ENCODE results near the gene EIF6. TPM values are rescaled to one million over a fixed set of nuclear protein-coding genes. Genes with fewer than 3 reads are reported as not detected.

The EIF6 gene
- total and polyA plus RNA-seq, 9 of the 15 experiments (the other 6 are each of a cell fraction or from before 2014, with no cell fraction given), result 165 to 832 (median 229) TPM

- TF ChIP-seq RCOR1 (IDR thresholded peaks at IDR 0.05; ENCODE audit: borderline replicate concordance in 1 of 2, low read depth in 2 of 2, low read length in 2 of 2), result peak in 1 of 2 experiments; percentile 85; a peak in 2 of 4 replicates
- 0 out of 2 replicates have a peak, but pooled peaks have one; percentile 15 for TF ChIP-seq SP1 (CRISPR knock-in tag; IDR thresholded peaks at IDR 0.05)
- no peak for TF ChIP-seq TCF3 (CRISPR knock-in tag; IDR thresholded peaks at IDR 0.05)
- no peak for TF ChIP-seq TCF7L2 (IDR thresholded peaks at IDR 0.05; ENCODE audit: low read depth, low read length)
- TF ChIP-seq ZNF224 (CRISPR knock-in tag; IDR thresholded peaks at IDR 0.05), result no peak
- no peak for TF ChIP-seq ZSCAN32 (CRISPR knock-in tag; IDR thresholded peaks at IDR 0.05)
- peak; percentile 35 for TF ChIP-seq ZFP36 (IDR thresholded peaks at IDR 0.05; ENCODE audit: low read depth, low read length, partially characterized antibody)
- TF ChIP-seq HEY1 (CRISPR knock-in tag; IDR thresholded peaks at IDR 0.05; ENCODE audit: borderline replicate concordance), result no peak
- TF ChIP-seq POLR2H (tag; IDR thresholded peaks at IDR 0.05; ENCODE audit: low read depth), result no peak
- TF ChIP-seq, protein P1, sequence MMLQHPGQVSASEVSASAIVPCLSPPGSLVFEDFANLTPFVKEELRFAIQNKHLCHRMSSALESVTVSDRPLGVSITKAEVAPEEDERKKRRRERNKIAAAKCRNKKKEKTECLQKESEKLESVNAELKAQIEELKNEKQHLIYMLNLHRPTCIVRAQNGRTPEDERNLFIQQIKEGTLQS (IDR thresholded peaks at IDR 0.05), result no peak
- TF ChIP-seq, protein P1 (CRISPR knock-in tag; conservative IDR thresholded peaks at IDR 0.05), result no peak
- no peak for TF ChIP-seq PHF20 (IDR thresholded peaks at IDR 0.05; ENCODE audit: partially characterized antibody)
- TF ChIP-seq YY1 (IDR thresholded peaks at IDR 0.05; ENCODE audit: borderline replicate concordance in 1 of 3, control insufficient read depth in 1 of 3, extremely low read depth in 1 of 3, insufficient read depth in 3 of 3, insufficient read length in 1 of 3, insufficient replicate concordance in 2 of 3, low read depth in 1 of 3, low read length in 2 of 3), result peak in 2 of 3 experiments; percentile 58 to 79
- peak; percentile 72 for TF ChIP-seq RB1 (IDR thresholded peaks at IDR 0.05; ENCODE audit: low read depth)
- no peak for TF ChIP-seq BCOR (IDR thresholded peaks at IDR 0.05)
- no peak for TF ChIP-seq FOXP4 (CRISPR knock-in tag; IDR thresholded peaks at IDR 0.05; ENCODE audit: borderline replicate concordance)
- TF ChIP-seq, protein P2, sequence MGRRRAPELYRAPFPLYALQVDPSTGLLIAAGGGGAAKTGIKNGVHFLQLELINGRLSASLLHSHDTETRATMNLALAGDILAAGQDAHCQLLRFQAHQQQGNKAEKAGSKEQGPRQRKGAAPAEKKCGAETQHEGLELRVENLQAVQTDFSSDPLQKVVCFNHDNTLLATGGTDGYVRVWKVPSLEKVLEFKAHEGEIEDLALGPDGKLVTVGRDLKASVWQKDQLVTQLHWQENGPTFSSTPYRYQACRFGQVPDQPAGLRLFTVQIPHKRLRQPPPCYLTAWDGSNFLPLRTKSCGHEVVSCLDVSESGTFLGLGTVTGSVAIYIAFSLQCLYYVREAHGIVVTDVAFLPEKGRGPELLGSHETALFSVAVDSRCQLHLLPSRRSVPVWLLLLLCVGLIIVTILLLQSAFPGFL (CRISPR knock-in tag; IDR thresholded peaks at IDR 0.05), result no peak
- TF ChIP-seq CEBPG (CRISPR knock-in tag; IDR thresholded peaks at IDR 0.05), result no peak
- no peak for TF ChIP-seq CEBPG (tag; conservative IDR thresholded peaks at IDR 0.05 in 1 of 2, IDR thresholded peaks at IDR 0.05 in 1 of 2)
- no peak for TF ChIP-seq SMARCA5 (IDR thresholded peaks at IDR 0.05)
- TF ChIP-seq, protein P3, sequence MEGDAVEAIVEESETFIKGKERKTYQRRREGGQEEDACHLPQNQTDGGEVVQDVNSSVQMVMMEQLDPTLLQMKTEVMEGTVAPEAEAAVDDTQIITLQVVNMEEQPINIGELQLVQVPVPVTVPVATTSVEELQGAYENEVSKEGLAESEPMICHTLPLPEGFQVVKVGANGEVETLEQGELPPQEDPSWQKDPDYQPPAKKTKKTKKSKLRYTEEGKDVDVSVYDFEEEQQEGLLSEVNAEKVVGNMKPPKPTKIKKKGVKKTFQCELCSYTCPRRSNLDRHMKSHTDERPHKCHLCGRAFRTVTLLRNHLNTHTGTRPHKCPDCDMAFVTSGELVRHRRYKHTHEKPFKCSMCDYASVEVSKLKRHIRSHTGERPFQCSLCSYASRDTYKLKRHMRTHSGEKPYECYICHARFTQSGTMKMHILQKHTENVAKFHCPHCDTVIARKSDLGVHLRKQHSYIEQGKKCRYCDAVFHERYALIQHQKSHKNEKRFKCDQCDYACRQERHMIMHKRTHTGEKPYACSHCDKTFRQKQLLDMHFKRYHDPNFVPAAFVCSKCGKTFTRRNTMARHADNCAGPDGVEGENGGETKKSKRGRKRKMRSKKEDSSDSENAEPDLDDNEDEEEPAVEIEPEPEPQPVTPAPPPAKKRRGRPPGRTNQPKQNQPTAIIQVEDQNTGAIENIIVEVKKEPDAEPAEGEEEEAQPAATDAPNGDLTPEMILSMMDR (IDR thresholded peaks at IDR 0.05 in 2 of 3, conservative IDR thresholded peaks at IDR 0.05 in 1 of 3; ENCODE audit: insufficient read depth in 2 of 3, low read depth in 1 of 3, low read length in 3 of 3), result peak; percentile 91 to 97 (median 96)
- TF ChIP-seq CBX2 (IDR thresholded peaks at IDR 0.05; ENCODE audit: insufficient read depth, low read length, poor library complexity, severe bottlenecking), result no peak
Observed at GRCh38 chr20:35303735-35304491, 19.3 kb upstream of the EIF6 start (continued).

All from K562 (cell line).